Liver (tissue), 3 donors: ENCODE data around the gene TRIM13.

Experiments used
- ATF3 ChIP-seq: IDR thresholded peaks from 2 replicates; pipeline ENCODE4 v1.6.1; 2016; ENCODE audit warnings: antibody characterized with exemption
- CTCF ChIP-seq: fragments of 150-350 bp; IDR thresholded peaks from 2 replicates; pipeline ENCODE4 v1.5.1; 2017; ENCODE audit warnings: improper control_type of control experiment, low read depth, low read length; ENCODE audit not compliant: missing input control
- FOXA1 ChIP-seq: IDR thresholded peaks from 2 replicates; pipeline ENCODE4 v1.6.1; 2016; ENCODE audit warnings: antibody characterized with exemption
- FOXA2 ChIP-seq: IDR thresholded peaks from 2 replicates; pipeline ENCODE4 v1.6.1; 2016; ENCODE audit warnings: antibody characterized with exemption
- JUND ChIP-seq, 2 donors: IDR thresholded peaks; 2 replicates each; pipeline ENCODE4 v1.6.1; 2016; ENCODE audit warnings: antibody characterized with exemption in 2 of 2
- YY1 ChIP-seq: IDR thresholded peaks from 2 replicates; pipeline ENCODE4 v1.6.1; 2016; ENCODE audit warnings: antibody characterized with exemption, mild to moderate bottlenecking
- ZBTB33 ChIP-seq: IDR thresholded peaks from 2 replicates; pipeline ENCODE4 v1.6.1; 2016; ENCODE audit warnings: antibody characterized with exemption
- donor health status: healthy.
- donor health status: healthy.

GRCh38 chr13:50014386-50014785 is 17.5 kb downstream of the TRIM13 start:
- TF ChIP-seq JUND (IDR thresholded peaks at IDR 0.05) (no peak), ATF3 (no peak), CTCF (no peak), ZBTB33 (no peak), FOXA2 (no peak), YY1 (no peak), FOXA1 (no peak)
